ENCODE results near the gene PDE6D. TPM values are rescaled to one million over a fixed set of nuclear protein-coding genes. Genes with fewer than 3 reads are reported as not detected.

PDE6D gene
- 27.8 TPM for total RNA-seq (2013)
- polyA plus RNA-seq (10 to 100 TPM; 28.4 to 54.6 (median 50.5) TPM), polyA minus RNA-seq (9.6 and 15.9 TPM in 2 replicates), total RNA-seq (4.2 to 10.0 (median 8.7) reads per million in 11 experiments)

- peak within 1 kb of the TSS; percentile 81 to 97 (median 94) for H3K4me3 ChIP-seq (replicated peaks in 1 of 3; ENCODE audit: low read depth in 2 of 3, low read length in 3 of 3)
- peaks cover 37% of the 10 kb centered on the region for H3K4me1 Mint-ChIP-seq
- peaks cover 73% of the 10 kb centered on the region for H3K79me2 ChIP-seq (ENCODE audit: insufficient read depth, low read length)
- peak within 1 kb of the TSS; percentile 75 for H3K9ac ChIP-seq (ENCODE audit: insufficient read depth, low read length, poor library complexity, severe bottlenecking)
- peak within 1 kb of the TSS; percentile 80 for H3K4me2 ChIP-seq (replicated peaks; ENCODE audit: extremely low read depth, low read length, poor library complexity, severe bottlenecking)
- TF ChIP-seq, protein P1, sequence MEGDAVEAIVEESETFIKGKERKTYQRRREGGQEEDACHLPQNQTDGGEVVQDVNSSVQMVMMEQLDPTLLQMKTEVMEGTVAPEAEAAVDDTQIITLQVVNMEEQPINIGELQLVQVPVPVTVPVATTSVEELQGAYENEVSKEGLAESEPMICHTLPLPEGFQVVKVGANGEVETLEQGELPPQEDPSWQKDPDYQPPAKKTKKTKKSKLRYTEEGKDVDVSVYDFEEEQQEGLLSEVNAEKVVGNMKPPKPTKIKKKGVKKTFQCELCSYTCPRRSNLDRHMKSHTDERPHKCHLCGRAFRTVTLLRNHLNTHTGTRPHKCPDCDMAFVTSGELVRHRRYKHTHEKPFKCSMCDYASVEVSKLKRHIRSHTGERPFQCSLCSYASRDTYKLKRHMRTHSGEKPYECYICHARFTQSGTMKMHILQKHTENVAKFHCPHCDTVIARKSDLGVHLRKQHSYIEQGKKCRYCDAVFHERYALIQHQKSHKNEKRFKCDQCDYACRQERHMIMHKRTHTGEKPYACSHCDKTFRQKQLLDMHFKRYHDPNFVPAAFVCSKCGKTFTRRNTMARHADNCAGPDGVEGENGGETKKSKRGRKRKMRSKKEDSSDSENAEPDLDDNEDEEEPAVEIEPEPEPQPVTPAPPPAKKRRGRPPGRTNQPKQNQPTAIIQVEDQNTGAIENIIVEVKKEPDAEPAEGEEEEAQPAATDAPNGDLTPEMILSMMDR (IDR thresholded peaks at IDR 0.05) = no peak
- H3K27me3 ChIP-seq (ENCODE audit: control insufficient read depth in 2 of 2, insufficient read depth in 2 of 2, low read length in 2 of 2) = peaks cover 0 to 9% of the 10 kb centered on the region in 2 donors
- H3K36me3 ChIP-seq (replicated peaks in 1 of 2; ENCODE audit: control insufficient read depth in 1 of 2, insufficient read depth in 2 of 2, low read length in 2 of 2) = peaks cover 0 to 6% of the 10 kb centered on the region in 2 donors
- H4K20me1 ChIP-seq (ENCODE audit: insufficient read depth, low read length) = peaks cover 8% of the 10 kb centered on the region
- intact Hi-C loops (cut with micrococcal nuclease) = loop anchor here (5.0 to 10.0 kb wide), 6 partner anchors 74 to 319 kb away; partner anchors contain the start of genes PTMA (in 2 of the 2) and NCL (in 1 of the 2)
- H3K9me3 Mint-ChIP-seq = peaks cover 0 to 3% (median 0%) of the 10 kb centered on the region in 7 donors
- peak within 1 kb of the TSS; percentile 97 to 98 for H3K4me3 Mint-ChIP-seq
- WGBS (ENCODE audit: insufficient coverage) = 1% methylated on average over 58 of the region's 67 CpGs
- peak; percentile 95 to 96 (median 95) for DNase-seq
- H3K9me3 ChIP-seq (replicated peaks in 1 of 2; ENCODE audit: control insufficient read depth in 1 of 2, insufficient read depth in 1 of 2, low read length in 2 of 2) = no peaks in the 10 kb centered on the region
- H3K27ac ChIP-seq (ENCODE audit: low read depth in 1 of 2, low read length in 2 of 2) = peak within 1 kb of the TSS; percentile 33 to 86
- H3K36me3 Mint-ChIP-seq = peaks cover 3 to 5% of the 10 kb centered on the region in 2 donors
- H3K27ac Mint-ChIP-seq = peak within 1 kb of the TSS; percentile 93 to 98 (median 97)
- H3K4me1 ChIP-seq (ENCODE audit: control insufficient read depth in 1 of 2, insufficient read depth in 2 of 2, low read length in 2 of 2) = peaks cover 24 to 37% of the 10 kb centered on the region in 2 donors
- peaks cover 4 to 13% (median 7%) of the 10 kb centered on the region in 3 donors for H3K27me3 Mint-ChIP-seq (ENCODE audit: low read depth in 3 of 3)
- H2AFZ ChIP-seq (ENCODE audit: insufficient read depth, low read depth, low read length, poor library complexity, severe bottlenecking) = peak within 1 kb of the TSS; percentile 84
These were observed at the start of gene PDE6D for GRCh38 chr2:231780909-231781797. PDE6D (minus strand) TSS chr2:231781282; CDS start chr2:231781114, 168 bp downstream.

DNA sequence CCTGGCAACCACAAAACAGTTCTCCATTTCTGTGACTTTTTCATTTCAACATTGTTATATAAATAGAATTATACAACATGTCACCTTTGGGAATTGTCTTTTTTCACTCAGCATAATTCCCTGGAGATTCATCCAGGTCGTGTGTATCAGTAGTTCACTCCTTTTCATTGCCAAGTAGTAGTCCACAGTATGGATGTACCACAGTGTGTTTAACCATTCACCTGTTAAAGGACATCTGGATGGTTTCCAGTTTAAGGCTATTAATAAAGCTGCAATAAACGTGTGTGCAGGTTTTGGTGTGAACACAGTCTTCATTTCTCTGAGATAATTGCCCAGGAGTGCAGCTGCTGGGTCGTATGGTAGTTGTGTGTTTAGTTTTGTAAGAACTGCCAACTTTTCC lies 40.8 kb upstream of the PDE6D start:
- Histone ChIP-seq H3K4me2 (replicated peaks; ENCODE audit: extremely low read depth, low read length, poor library complexity, severe bottlenecking) (no peak overlapping the region), H3K9me3 (replicated peaks in 1 of 2; ENCODE audit: control insufficient read depth in 1 of 2, insufficient read depth in 1 of 2, low read length in 2 of 2) (peaks cover 0 to 5% of the 10 kb centered on the region in 2 donors), H3K4me1 (ENCODE audit: control insufficient read depth in 1 of 2, insufficient read depth in 2 of 2, low read length in 2 of 2) (no peaks in the 10 kb centered on the region), H3K27me3 (ENCODE audit: control insufficient read depth in 2 of 2, insufficient read depth in 2 of 2, low read length in 2 of 2) (no peaks in the 10 kb centered on the region), H3K4me3 (replicated peaks in 1 of 3; ENCODE audit: low read depth in 2 of 3, low read length in 3 of 3) (no peak overlapping the region), H3K79me2 (ENCODE audit: insufficient read depth, low read length) (no peaks in the 10 kb centered on the region), H2AFZ (ENCODE audit: insufficient read depth, low read depth, low read length, poor library complexity, severe bottlenecking) (no peak overlapping the region), H3K9ac (ENCODE audit: insufficient read depth, low read length, poor library complexity, severe bottlenecking) (no peak overlapping the region), H4K20me1 (ENCODE audit: insufficient read depth, low read length) (no peaks in the 10 kb centered on the region), H3K27ac (ENCODE audit: low read depth in 1 of 2, low read length in 2 of 2) (no peak overlapping the region), H3K36me3 (replicated peaks in 1 of 2; ENCODE audit: control insufficient read depth in 1 of 2, insufficient read depth in 2 of 2, low read length in 2 of 2) (no peaks in the 10 kb centered on the region)
- Mint-ChIP-seq H3K9me3 (peaks cover 0 to 15% (median 6%) of the 10 kb centered on the region in 7 donors), H3K36me3 (no peaks in the 10 kb centered on the region), H3K27me3 (ENCODE audit: low read depth in 3 of 3) (peaks cover 0 to 2% (median 0%) of the 10 kb centered on the region in 3 donors), H3K4me1 (no peaks in the 10 kb centered on the region), H3K27ac (no peak overlapping the region), H3K4me3 (no peak overlapping the region)
- no CpG with 5 or more reads among the region's 3 CpGs for WGBS (ENCODE audit: insufficient coverage)
- TF ChIP-seq, protein P1 (IDR thresholded peaks at IDR 0.05) = no peak
- intact Hi-C loops (cut with micrococcal nuclease) = no loop called here
- DNase-seq = no peak
